ENCODE results near the gene ADARB2.

- TF ChIP-seq CTCF (IDR thresholded peaks at IDR 0.05) (no peak), POLR2A (IDR thresholded peaks at IDR 0.05) (no peak)
These were observed 459.0 kb downstream of the ADARB2 start for GRCh38 chr10:1278306-1278705.
